Suprapubic skin (tissue), 4 donors: ENCODE measurements around the gene PTPRZ1.

Experiments
- CTCF ChIP-seq, 2 donors: fragments of 200-600 bp in 1 of 2; fragments of 450-650 bp in 1 of 2; sonication (generic) in 1 of 2; IDR thresholded peaks; one replicate each; pipeline ENCODE4 v1.5.1; 2016 to 2019; ENCODE audit warnings: antibody characterized with exemption in 2 of 2, mild to moderate bottlenecking in 1 of 2, moderate library complexity in 1 of 2
- EP300 ChIP-seq: sonication (generic); formaldehyde crosslinking; IDR thresholded peaks from one replicate; pipeline ENCODE4 v1.6.1; 2017; ENCODE audit warnings: antibody characterized with exemption
- POLR2A ChIP-seq, 2 donors: fragments of 450-650 bp; IDR thresholded peaks; one replicate each; pipeline ENCODE4 v1.6.1; 2017; ENCODE audit warnings: antibody characterized with exemption in 2 of 2, mild to moderate bottlenecking in 2 of 2, moderate library complexity in 2 of 2
- POLR2AphosphoS5 ChIP-seq, 3 donors: sonication (generic); formaldehyde crosslinking; IDR thresholded peaks; one replicate each; pipeline ENCODE4 v1.6.1; 2017; ENCODE audit warnings: antibody characterized with exemption in 3 of 3

- TF ChIP-seq POLR2AphosphoS5 (IDR thresholded peaks at IDR 0.05) (no peak), CTCF (IDR thresholded peaks at IDR 0.05) (no peak), POLR2A (IDR thresholded peaks at IDR 0.05) (no peak), EP300 (no peak)
These were observed 35.1 kb downstream of the PTPRZ1 start for GRCh38 chr7:121908042-121908441.
